HG03521 (cell line): Measurements from ENCODE around the gene SPAG9.
"Not testable (repeated sequence)": the region's sequence is repeated elsewhere in the genome, so short reads cannot be mapped to it uniquely, and the experiment has no call there.

Experiments
- ATAC-seq: cut with Tn5 transposase; IDR thresholded peaks from one replicate; pipeline ENCODE4 v1.9.1; 2021; ENCODE audit warnings: mild to moderate bottlenecking, moderate library complexity; ENCODE audit not compliant: unreplicated experiment

The SPAG9 gene

DNA sequence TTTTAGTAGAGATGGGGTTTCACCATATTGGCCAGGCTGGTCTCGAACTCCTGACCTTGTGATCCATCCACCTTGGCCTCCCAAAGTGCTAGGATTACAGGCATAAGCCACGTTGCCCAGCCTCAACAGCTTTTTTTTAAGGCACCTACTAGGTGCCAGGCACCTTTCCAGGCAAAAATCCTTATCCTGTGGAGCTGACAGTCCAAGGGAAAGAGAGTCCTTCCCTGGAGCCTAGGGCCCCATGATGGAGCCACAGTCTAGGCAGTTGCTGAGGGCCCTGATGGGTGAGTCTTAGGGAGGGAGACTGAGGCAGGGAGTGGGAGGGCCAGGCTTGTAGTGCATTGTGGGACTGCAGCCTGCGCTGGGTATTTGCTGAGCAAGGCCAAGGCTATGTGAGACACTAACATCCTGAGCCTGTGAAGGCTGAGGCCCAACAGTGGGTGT, 174.9 kb downstream of the SPAG9 start:
- no peak for ATAC-seq

DNA sequence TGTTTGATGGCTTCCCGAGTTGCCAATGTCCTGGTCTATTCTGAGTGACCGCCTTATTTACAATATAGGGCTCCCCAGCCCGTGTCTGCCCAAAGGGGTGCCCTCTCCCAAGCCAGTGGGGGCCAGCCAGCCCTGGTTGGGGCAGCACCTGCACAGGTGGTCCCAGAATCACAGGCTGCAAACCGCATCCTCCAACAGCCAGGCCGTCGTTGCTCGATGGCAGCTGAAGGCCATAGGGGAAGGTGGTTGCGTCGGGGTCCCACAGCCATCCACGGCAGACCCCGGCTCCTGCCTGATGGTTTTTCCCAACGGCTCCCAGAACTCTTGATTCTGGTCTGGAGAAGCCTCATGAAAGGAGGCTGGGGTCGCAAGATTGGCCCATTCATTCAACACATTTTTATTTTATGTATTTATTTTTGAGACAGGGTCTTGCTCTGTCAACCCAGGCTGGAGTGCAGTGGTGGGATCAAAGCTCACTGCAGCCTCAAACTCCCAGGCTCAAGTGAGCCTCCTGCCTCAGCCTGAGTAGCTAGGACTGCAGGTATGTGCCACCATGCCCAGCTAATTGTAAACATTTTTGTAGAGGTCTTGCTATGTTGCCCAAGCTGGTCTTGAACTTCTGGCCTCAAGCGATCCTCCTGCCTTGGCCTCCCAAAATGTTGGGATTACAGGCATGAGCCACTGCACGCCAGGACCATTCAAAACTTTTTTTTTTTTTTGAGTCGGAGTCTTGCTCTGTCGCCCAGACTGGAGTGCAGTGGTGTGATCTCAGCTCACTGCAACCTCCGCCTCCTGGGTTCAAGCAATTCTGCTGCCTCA, 175.6 kb downstream of the SPAG9 start:
- no peak for ATAC-seq

DNA sequence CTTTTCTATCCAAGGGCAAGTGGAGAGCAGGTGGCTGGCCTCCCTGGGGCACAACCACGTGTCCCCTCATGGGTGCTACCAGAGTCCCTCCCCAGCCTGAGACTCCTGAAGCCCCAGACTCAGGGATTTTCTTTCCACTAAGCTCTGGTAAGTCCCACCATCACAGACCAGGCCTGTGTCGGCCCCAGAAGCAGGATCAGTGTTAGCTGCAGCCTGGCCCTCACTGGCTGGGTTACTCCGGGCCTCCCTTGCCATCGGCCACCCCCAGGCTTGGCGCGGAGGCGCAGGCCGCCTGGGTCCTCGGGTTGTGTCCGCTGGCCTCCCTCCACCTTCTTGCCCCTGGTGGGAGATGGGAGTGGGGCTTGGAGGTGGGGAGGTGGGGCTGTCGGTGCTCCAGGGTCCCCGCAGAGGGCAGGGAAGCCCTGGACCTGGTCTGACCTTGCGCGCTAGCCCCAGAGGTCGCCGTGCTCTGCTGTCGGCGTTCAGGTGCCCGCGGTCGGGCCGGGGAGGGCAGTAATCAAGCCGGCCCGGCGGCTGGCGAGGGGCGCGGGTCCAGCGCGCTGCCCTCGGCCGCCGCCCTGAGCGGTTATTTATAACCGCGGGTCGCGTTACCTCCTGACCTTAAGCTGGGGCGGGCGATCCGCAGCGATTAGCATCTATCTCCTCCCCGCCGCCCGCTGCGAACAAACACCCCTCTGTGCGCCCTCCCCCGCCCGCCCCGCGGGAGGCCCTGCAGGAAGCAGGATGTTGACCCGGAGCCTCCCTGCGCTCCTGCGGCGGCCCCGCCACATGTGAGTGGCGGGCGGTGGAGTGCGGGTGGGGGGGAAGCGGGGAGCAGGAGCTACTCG, 176.4 kb downstream of the SPAG9 start:
- no peak for ATAC-seq

DNA sequence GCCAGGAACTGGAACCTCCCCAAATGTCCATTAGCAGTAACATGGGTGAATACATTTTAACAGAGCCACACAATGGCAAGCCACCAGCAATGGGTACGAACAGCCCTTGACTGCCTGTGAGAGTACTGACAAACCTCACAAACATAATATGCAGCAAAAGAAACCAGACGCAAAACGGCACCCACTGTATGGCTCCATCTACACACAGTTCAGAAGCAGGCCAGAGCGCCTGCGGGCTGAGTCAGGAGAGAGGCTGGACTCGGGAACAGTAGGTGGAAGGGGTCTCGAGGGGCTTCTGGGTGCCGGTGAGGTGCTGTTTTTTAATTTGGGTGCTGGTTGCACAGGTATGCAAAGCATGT, 177.1 kb downstream of the SPAG9 start:
- no peak for ATAC-seq

DNA sequence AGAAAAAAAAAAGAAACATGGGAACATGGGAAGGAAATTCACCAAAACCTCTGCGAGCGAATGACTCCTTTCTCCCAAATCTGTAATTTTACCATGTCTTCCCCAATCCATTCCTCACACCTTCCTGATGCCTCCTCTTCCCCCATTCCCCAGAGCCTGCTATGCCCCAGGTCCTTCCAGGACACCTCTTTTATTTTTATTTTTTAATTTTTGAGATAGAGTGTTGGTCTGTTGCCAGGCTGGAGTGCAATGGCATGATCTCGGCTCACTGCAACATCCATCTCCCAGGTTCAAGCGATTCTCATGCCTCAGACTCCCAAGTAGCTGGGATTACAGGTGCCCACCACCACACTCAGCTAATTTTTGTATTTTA, 179.0 kb downstream of the SPAG9 start:
- not testable (repeated sequence) for ATAC-seq

DNA sequence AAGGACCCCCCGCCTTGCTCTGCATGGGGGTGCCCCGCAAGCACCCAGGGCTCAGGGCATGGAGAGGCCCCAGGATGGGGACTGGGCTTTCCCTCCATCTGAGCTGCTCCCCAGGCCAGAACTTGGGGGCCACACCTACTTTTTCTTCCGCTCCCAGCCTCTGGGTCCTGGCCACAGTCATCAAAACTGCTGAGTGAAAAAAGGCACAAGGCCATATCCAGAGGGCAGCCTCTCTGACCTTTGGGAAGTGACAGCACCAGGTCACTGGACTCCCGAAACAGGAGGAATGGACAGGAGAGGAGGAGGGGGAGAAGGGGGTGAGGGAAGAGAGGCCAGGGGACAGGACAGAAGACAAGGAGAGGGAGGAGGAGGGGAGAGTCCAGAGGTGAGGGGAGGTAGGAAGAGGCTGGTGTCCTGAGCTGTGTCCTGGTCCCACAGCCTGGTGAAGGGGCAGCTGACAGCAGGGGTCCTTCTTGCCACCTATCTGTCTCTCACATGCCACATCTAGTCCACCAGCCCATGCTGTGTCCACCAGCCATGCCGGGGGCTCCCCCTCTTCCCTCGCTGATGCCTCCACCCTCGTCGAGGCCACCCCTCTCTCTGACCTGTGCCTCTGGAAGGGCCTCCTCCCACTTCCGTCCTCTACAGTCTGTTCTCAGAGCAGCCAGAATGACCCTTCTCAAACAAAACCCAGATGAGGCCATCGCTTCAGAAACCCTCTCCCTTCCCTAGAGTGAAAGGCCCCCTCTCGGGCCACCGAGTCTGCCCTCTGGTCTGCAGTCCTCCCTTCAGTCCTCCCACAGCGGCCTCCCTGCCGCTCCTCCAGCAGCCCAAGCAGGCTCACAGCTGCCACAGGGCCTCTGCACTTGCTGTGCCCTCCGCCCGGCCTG, 180.6 kb downstream of the SPAG9 start:
- ATAC-seq: no peak

DNA sequence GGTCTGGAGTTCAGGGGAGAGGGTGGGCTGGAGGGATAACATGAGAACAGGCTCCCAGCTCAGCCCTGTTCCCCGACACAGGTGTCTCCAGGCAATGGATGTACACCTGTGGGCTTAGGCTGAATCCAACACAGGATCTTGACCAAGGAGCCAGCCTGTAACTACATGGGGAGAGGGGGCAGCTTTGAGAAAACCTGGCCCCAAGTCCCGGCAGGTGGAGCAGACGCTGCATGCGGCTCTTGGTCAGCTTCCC, 181.2 kb downstream of the SPAG9 start:
- no peak for ATAC-seq

DNA sequence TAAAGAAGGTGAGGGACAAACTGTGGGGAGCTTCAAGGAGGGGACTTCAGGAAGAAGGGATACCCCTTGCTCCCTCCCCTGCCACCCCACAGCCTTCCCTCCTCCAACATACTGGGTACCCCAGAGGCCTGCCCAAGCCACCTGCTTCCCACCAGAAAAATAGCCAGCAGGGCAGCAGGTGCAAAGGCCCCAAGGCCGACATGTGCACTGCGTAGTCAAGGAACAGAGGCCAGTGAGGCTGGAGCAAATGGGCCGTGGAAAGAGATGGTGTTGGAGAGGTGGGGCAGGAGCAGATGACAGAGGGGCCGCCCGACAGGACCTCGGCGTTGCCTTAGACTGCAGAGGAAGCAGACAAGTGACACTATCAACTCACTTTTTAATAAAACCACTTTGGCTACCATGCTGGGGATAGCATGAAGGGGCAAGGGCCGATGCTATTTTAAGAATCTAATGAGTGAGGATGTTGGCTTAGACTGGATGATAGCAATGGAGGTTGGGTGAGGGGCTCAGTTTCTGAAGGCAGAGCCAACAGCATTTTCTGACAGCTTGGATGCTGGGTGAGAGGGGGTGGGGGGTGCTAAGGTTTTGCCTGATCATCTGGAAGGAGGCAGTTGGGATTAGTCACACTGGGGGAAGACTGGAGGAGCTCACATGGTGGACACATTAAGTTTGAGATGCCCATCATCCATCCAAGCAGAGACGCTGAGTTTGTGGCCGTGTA, 181.7 kb downstream of the SPAG9 start:
- ATAC-seq: no peak

DNA sequence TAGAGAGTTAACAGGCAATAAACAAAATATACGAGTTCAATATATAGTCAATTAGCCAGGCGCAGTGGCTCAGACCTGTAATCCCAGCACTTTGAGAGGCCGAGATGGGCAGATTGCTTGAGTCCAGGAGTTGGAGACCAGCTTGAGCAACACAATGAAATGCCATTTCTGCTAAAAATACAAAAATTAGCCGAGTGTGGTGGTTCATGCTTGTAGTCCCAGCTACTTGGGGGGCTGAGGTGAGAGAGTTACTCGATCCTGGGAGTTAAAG, 184.7 kb downstream of the SPAG9 start:
- no peak for ATAC-seq

DNA sequence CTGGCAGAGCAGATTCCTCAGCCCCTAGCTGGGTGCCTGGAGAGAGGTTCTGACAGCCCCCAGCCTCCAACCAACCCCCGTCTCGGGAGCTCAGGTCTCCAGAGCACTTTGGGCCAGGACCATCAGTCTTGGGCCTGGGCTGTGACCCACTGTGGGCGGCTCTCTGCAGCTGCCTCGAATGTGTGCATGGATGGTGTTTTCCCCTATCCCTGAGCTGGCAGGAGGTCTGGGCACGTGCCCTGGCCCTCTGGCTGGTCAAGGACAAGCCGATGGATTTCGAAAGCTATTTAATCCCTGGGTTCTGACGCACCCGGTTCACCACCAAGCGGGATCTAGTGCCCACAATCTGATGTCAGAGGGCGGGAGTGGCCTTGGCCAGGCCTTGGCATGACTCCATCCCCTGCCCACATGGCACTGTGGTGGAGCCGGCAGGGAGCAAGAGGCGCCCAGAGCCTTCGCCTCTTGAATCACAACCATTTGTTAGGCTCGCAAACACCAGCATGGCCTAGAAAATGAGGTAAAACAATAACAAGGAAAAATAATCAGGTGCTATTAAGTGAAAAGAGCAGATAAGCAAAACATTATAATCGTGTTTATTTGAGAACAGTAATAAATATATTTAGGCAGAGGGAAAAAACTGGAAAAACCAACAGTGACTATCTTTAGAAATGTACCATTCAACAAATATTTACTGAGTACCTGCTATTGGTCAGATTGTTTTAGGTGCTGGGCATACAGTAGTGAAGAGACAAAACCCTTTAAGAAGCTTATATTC, 185.3 kb downstream of the SPAG9 start:
- ATAC-seq: no peak

DNA sequence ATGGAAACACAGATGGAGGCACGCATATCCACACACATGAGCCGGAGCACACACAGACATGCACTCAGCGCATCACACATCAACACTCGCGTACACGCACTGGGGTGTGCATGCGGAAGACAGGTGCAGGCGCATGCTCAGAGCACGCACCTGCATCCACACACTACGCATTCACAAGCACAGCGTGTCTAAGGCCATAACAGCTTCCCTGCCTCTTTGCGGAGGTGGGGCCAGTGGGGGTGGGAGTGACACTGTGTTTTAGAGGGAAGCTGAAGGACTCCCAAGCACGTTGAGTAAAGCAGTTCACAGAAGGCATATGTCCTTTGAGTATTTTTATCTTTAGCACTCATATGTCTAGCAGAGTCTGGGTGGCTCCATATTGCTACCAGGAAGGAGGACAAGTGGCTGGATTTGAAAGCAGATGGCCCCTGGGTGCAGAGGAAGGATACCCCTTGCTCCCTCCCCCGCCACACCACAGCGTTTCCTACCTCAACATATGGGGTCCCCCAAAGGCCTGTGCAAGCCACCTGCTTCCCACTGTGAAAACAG, 185.9 kb downstream of the SPAG9 start:
- no peak for ATAC-seq

DNA sequence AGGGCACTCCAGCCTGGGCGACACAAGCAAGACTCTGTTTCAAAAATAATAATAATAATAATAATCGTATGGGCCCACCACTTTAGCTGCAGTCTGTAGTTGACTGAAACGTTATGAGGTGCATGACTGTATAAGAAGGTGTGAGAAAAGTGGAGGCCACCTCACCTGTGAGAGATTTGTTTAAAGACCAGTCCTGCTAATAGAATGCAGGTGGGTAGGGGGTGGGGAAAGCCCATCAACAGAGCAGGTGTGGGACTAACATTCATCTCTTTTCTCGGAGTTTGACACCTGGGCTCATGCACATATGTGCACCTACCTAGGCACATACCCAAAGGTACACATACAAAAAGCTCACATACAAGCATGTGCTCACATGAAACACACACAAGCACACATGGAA, 186.5 kb downstream of the SPAG9 start:
- no peak for ATAC-seq

DNA sequence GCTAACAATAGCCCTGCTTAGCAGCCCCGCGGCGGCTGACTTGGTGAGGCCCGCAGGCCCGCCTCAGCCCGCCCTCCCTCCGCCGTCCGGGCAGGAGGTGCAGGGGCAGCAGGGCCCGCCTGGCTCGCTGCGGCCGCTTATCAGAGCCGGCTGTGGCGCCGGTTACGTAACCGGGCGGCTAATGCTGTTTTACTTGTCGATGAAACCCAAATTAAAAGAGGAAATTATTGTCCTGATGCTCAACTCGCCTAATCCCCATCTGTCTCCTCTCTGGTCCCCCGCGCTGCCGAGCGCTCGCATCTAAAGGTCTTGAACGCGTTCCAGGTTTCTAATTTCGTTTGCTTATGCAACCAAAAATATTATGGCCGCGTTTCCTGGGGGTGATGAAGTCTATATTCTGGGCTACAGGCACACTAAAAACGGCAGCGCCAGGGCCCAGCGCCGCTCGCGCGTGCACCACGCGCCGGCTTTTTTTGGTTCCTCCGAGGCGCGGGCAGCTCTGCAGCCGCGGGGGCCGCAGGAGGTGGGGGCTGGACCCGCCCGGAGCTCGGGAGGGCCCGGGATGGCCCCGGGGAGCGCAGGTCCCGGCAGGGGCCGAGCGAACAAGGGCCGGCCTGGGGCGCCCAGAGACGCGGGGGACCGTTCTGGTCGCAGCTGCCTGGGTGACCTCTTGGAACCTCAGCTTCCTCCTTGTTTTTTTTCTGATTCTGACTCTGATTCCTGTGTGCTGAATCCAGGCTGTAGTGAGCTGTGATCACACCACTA, 189.3 kb downstream of the SPAG9 start:
- ATAC-seq: peak; percentile 52

DNA sequence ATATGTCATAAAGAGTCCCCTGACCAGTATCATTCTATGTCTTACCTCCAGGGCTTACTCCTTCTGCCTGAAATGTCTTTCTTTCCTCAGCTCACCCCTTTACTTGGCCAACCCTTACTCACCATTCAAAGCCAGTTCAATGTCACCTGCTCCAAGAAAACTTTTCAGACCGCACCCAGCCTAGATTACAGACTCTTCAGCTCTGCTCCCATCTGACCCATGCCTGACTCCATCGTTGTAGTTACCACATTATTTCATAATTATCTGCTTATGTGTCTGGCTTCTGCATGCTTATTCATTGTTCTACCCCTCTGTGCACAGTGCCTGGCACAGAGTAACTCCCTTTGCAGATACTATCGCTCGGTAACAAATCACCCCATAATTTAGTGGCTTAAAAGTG, 192.0 kb downstream of the SPAG9 start:
- ATAC-seq: no peak

DNA sequence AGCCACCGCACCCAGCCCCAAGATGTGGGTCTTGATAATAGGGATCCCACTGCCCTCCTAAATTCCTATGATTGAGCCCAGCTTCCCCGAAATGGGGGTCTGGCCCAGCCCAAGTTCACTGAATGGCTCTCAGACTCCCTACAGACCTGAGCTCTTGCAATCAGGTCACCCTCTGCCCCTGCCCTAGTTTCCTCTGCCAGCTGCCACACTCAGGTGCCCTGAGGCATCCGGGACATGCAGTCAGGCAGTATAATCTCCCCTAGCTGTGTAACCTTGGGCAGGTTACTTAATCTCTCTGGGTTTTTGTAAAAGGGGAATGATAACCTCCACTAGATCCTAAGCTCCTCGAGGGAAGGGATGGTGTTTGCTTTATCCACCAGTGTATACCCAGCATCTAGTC, 193.4 kb downstream of the SPAG9 start:
- ATAC-seq: no peak

DNA sequence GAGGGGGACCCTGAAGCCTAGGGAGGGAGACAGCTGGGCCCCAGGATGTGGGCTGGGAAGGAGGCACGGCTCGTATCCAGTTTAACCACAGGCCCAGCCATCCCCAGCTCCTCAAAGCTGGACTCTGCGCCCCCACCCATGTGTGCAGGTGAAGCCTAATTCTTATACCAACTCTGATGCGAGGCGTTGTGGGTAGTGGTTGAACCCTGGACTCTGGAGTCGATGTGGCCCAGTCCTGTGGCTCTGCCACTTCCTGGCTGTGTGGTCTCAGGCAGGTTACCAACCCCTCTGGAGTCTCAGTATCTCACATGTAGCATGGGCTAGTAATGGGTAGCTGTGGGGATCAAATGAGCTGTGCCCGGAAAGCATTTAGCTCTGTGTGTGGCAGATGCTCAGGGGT, 194.1 kb downstream of the SPAG9 start:
- no peak for ATAC-seq

DNA sequence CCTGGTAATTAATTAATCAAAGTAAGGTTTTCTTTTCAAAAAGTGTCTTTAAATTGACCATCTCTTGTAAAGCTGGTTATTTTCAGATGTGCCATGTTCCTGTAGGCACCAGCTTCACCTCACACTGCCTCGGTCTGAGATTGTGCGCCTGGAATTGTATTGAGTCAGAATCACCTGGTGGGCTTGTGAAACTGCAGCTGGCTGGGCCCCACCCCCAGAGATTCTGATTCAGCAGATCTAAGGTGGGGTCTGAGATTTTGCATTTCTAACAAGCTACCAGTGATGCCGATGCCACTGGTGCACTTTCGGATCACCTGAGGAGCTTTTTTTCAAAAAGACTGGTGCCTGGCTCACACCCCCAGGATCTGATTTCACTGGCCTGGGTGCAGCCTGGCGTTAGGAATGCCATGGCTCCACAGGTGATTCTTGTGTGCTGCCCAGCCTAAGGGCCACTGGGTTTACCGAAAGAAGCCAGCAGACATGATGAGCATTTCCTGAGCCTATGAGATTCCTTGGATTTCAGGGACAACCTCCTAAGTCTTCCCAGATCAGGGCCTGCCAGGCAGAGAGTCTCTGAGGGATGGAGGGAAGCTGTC, 195.3 kb downstream of the SPAG9 start:
- ATAC-seq: no peak

DNA sequence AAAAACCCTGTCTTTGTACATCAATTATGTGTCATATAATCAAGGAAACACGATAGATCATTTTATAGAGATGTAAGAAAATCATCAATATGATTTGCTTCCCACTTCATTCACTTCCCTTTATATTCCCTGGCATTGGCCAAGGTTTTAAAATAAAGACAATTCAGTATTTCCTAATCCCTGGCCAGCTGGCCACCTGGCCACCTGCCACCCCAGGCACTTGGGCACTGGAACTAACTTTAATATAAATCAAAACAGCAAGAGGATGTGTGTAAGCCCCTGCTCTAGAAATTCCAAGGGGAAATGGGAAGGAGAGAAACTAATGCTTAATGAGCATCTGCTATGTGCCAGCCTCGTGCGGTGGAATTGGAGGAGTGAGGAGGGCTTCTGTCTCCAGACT, 195.9 kb downstream of the SPAG9 start:
- ATAC-seq: no peak

DNA sequence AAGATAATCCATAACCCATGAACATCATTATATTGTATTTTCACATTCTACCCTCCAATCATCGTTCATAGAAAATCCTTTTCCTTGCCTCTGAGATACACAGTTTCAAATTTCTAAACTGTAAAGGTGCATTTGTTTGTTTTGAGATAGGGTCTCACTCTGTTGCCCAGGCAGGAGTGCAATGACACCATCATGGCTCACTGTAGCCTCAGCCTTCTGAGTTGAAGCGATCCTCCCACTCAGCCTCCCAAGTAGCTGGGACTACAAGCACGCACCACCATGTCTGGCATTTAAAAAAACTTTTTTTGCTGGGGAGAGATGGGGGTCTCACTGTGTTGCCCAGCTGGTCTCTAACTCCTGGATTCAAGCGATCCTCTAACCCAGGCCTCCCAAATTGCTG, 196.4 kb downstream of the SPAG9 start:
- no peak for ATAC-seq
